Type B pancreatic cell (in vitro differentiated cells): ENCODE data around the gene SNX5. TPM values are rescaled to one million over a fixed set of nuclear protein-coding genes. Genes with fewer than 3 reads are reported as not detected.
A peak's percentile ranks its signal among the peaks of the same experiment; 100 is the strongest.

ENCODE experiments used
- DNase-seq: peaks from one replicate; pipeline ENCODE4 v3.0.0; 2021; ENCODE audit warnings: mixed read lengths; ENCODE audit not compliant: unreplicated experiment; ENCODE audit errors: extremely low spot score
- H3K27ac Mint-ChIP-seq: 2 replicates; pipeline ENCODE4 v1.8.0; 2021; ENCODE audit warnings: mild to moderate bottlenecking, mixed read lengths
- H3K27me3 Mint-ChIP-seq: 2 replicates; pipeline ENCODE4 v1.8.0; 2021; ENCODE audit warnings: mixed read lengths
- H3K36me3 Mint-ChIP-seq: 2 replicates; pipeline ENCODE4 v1.8.0; 2021; ENCODE audit warnings: mixed read lengths
- H3K4me1 Mint-ChIP-seq: one replicate; pipeline ENCODE4 v1.8.0; 2021; ENCODE audit warnings: mixed read lengths; ENCODE audit not compliant: unreplicated experiment
- H3K4me3 Mint-ChIP-seq: 2 replicates; pipeline ENCODE4 v1.8.0; 2021; ENCODE audit warnings: mild to moderate bottlenecking, mixed read lengths
- H3K9me3 Mint-ChIP-seq: 2 replicates; pipeline ENCODE4 v1.8.0; 2021; ENCODE audit warnings: mixed read lengths
- total RNA-seq: library from RNA; stranded (reverse); gene quantifications from 2 replicates; pipeline ENCODE4 v1.2.1, GENCODE V29; 2021; ENCODE audit warnings: low replicate concordance
- TF ChIP-seq, protein P1 (sequence below): fragments of 200-600 bp; sonication (generic); conservative IDR thresholded peaks from 2 replicates; pipeline ENCODE4 v1.5.0; 2021; ENCODE audit warnings: antibody characterized with exemption, mild to moderate bottlenecking

SNX5 gene
- total RNA-seq, 1 donor from 2014 or later = 115 TPM

DNA sequence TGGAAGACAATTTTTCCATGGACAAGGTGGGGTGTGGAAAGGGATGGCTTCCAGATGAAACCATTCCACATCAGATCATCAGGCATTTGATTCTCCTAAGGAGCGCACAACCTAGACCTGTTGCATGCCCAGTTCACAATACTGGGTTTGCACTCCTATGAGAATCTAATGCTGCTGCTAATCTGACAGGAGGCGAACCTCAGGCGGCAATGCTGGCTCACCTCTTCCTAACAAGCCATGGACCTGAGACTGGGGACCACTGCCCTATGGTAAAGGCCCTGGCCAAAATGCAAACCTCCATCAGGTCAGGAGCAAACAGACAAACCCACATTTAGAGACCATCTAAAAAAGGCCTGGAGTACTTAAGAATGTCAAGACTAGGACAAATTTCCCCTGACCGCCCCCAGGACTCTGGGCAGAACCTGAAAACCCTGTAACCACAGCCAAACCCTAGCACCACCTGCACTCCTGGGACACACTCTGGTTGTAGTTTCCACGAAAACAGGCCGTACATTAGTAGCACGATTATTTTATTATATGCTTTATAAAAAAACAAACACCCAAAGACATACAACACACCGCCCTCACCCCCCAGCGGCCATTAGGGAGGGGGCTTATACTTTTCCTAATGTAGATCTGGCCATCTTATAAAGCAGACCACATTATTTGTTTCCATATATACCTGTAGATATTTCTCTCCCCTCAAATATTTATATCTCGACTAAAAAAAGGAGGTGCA is 27.3 kb downstream of the SNX5 start:
- H3K36me3 Mint-ChIP-seq = peaks cover 40% of the 10 kb centered on the region
- peaks cover 33% of the 10 kb centered on the region for H3K4me1 Mint-ChIP-seq

DNA sequence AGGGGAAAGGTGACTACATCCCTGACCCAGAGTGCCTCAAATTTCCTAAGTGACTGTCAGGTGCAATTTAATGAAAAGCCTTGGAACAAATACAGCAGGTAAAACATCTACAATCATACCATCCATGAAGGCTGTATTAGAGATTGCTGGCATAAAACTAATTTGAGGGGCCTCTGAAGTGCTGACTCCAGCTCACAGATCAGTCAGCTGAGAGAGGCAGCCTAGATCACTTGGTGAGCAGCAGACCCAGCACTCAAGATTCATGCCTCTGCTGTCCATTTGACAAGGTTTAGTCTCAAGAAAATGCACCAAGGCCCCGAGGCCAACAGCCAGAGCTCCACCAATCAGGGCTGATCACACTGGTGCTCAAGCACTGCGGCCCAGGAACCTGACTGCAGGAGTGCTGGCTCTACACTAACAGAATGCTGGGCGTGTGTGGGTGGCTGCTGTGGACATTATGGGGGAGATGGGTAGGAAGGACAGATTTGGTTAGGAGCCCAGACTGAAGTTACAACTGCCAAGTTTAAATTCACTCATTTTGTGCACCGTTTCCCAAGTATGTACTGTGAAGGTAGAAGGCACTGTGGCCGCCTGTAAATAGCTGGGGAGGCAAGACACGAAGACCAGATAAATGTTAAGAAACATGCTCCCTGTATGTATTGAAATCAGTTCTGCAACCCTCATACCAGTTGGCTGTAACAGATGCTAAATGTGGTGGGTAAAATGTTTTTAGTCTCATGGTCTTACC is 28.2 kb downstream of the SNX5 start:
- no peaks in the 10 kb centered on the region for H3K27me3 Mint-ChIP-seq
- TF ChIP-seq, protein P1, sequence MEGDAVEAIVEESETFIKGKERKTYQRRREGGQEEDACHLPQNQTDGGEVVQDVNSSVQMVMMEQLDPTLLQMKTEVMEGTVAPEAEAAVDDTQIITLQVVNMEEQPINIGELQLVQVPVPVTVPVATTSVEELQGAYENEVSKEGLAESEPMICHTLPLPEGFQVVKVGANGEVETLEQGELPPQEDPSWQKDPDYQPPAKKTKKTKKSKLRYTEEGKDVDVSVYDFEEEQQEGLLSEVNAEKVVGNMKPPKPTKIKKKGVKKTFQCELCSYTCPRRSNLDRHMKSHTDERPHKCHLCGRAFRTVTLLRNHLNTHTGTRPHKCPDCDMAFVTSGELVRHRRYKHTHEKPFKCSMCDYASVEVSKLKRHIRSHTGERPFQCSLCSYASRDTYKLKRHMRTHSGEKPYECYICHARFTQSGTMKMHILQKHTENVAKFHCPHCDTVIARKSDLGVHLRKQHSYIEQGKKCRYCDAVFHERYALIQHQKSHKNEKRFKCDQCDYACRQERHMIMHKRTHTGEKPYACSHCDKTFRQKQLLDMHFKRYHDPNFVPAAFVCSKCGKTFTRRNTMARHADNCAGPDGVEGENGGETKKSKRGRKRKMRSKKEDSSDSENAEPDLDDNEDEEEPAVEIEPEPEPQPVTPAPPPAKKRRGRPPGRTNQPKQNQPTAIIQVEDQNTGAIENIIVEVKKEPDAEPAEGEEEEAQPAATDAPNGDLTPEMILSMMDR = no peak
- no peak overlapping the region for H3K4me3 Mint-ChIP-seq
- peaks cover 36% of the 10 kb centered on the region for H3K4me1 Mint-ChIP-seq
- peaks cover 35% of the 10 kb centered on the region for H3K36me3 Mint-ChIP-seq
- H3K9me3 Mint-ChIP-seq = no peaks in the 10 kb centered on the region
- peak overlapping the region; percentile 37 for H3K27ac Mint-ChIP-seq
- DNase-seq = no peak

More for the DNA sequence above, 27.3 kb downstream of the SNX5 start:
- no peaks in the 10 kb centered on the region for H3K9me3 Mint-ChIP-seq
- no peak for DNase-seq
- no peaks in the 10 kb centered on the region for H3K27me3 Mint-ChIP-seq
- no peak overlapping the region for H3K4me3 Mint-ChIP-seq
- H3K27ac Mint-ChIP-seq = peak overlapping the region; percentile 37
- TF ChIP-seq, protein P1 = no peak

DNA sequence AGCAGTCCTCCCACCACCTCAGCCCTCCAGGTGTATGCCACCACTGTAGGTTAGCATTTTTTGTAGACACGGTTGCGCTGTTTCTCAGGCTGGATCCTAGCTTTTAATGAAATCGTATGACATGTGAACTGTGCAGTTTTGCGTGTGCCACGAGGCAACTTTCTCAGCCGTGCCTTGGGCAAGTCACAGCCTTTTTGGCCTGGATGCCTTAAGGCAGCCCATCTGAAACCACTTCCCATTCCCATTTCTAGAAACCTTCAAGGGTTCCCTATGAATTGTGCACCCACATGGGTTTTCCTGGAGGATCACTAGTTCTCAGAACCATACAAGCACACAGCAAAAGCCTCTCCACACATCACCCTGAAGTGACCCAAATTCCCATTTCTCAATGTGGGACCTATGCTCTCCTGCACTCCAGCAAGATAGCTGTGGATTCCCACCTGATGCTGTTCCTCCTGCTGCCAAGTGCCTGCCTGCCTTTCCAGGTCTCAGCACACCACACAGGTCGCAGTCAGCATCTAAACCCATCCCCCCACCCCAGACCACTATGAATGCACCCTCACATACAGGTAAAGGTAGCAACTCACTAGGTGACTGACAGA is 28.9 kb downstream of the SNX5 start:
- Mint-ChIP-seq H3K9me3 (no peaks in the 10 kb centered on the region), H3K27me3 (no peaks in the 10 kb centered on the region), H3K27ac (no peak overlapping the region), H3K36me3 (peaks cover 30% of the 10 kb centered on the region), H3K4me3 (no peak overlapping the region), H3K4me1 (peaks cover 37% of the 10 kb centered on the region)
- TF ChIP-seq, protein P1 = no peak
- DNase-seq = no peak

DNA sequence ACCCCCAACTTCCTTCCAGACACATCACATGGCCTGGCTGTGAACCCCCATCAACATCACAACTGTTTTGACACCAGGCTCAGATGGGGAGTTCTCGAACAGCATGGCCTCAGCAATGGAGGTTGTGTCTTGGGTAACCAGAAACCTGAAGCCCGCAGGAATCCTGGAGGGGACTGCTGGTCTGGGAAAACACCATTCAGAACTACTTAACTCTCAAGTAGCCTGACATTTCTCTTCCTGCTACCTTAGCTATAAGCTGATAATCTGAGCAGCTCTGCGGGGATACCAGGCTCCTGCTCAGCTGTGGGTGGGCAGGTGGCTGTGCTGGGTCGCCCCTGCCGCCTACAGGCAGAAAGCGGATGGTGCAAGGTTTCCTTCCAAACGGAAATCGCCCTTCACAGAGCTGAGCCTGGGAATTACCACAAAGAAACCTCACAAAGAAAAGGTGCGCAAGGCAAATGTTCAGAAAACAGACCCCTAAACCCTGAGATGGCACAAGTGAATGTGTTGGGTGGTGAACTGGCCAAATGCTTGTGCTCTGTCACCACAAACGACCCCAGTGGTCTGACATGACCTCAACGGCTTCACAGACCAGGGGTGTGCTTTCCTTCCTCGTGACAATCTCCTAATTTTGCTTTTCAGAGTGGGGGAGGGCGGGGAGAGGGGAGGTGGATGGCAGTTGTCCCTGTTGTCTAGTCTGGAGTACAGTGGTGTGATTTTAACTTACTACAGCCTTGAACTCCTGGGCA is 29.5 kb downstream of the SNX5 start:
- Mint-ChIP-seq H3K9me3 (no peaks in the 10 kb centered on the region), H3K36me3 (peaks cover 28% of the 10 kb centered on the region), H3K27me3 (no peaks in the 10 kb centered on the region), H3K27ac (peak overlapping the region; percentile 51), H3K4me3 (no peak overlapping the region), H3K4me1 (peaks cover 44% of the 10 kb centered on the region)
- DNase-seq = peak; percentile 80
- TF ChIP-seq, protein P1 = peak; percentile 90
